HL-60 (cell line): ENCODE measurements around the gene NLRC5.

Experiments
- DNase-seq, 2 experiments: peaks; one replicate each; pipeline ENCODE4 v3.0.0-alpha.2; 2010 to 2020; ENCODE audit warnings: low read depth in 1 of 2, low spot score in 1 of 2
- H3K27ac ChIP-seq: fragments of 250-450 bp; sonication (Bioruptor Pico); replicated peaks from 2 replicates; pipeline ENCODE4 v1.5.1; 2020; ENCODE audit warnings: mild to moderate bottlenecking, moderate library complexity
- H3K27me3 ChIP-seq: fragments of 250-450 bp; sonication (Bioruptor Pico); 2 replicates; pipeline ENCODE4 v1.5.1; 2021; ENCODE audit warnings: mild to moderate bottlenecking, moderate library complexity; ENCODE audit not compliant: insufficient read depth, poor library complexity, severe bottlenecking
- H3K4me3 ChIP-seq: replicated peaks from 2 replicates; pipeline ENCODE4 v1.5.1; 2011; ENCODE audit warnings: mild to moderate bottlenecking, control low read depth, low read length; ENCODE audit not compliant: insufficient read depth
- GABPA ChIP-seq: IDR thresholded peaks from 2 replicates; pipeline ENCODE4 v1.6.1; 2012; ENCODE audit warnings: low read depth
- POLR2AphosphoS5 ChIP-seq: IDR thresholded peaks from 2 replicates; pipeline ENCODE4 v1.6.1; 2012; ENCODE audit warnings: low read depth
- SPI1 ChIP-seq: IDR thresholded peaks from 2 replicates; pipeline ENCODE4 v1.6.1; 2012; ENCODE audit warnings: low read depth, mild to moderate bottlenecking, borderline replicate concordance
- TF ChIP-seq, protein P1 (sequence below): IDR thresholded peaks from one replicate; pipeline ENCODE4 v1.5.1; 2011; ENCODE audit warnings: low read length, control low read depth, inconsistent platforms; ENCODE audit not compliant: insufficient read depth
- TF ChIP-seq, protein P2 (sequence below): IDR thresholded peaks from 2 replicates; pipeline ENCODE4 v1.6.1; 2012; ENCODE audit warnings: low read depth; ENCODE audit not compliant: insufficient replicate concordance

NLRC5 gene

DNA sequence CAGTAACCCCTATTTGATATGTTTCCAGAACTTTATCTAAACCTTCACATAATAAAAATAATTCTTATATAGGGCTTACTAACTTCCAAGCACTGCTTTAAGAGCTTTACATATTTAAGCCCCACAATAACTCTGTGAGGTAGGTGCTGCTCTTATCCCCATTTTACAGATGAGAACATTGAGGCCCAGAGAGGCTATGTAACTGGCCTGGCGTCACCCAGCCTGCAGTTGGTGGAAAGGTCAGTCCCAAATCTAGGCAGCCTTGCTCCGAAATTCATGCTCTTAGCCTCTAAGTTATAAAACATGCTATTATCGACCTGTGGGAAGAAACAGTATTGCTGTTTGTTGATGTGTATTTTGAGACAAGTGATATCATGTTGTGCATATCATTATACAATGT lies 9.0 kb downstream of the NLRC5 start:
- H3K4me3 ChIP-seq, result no peak overlapping the region
- TF ChIP-seq, protein P1, sequence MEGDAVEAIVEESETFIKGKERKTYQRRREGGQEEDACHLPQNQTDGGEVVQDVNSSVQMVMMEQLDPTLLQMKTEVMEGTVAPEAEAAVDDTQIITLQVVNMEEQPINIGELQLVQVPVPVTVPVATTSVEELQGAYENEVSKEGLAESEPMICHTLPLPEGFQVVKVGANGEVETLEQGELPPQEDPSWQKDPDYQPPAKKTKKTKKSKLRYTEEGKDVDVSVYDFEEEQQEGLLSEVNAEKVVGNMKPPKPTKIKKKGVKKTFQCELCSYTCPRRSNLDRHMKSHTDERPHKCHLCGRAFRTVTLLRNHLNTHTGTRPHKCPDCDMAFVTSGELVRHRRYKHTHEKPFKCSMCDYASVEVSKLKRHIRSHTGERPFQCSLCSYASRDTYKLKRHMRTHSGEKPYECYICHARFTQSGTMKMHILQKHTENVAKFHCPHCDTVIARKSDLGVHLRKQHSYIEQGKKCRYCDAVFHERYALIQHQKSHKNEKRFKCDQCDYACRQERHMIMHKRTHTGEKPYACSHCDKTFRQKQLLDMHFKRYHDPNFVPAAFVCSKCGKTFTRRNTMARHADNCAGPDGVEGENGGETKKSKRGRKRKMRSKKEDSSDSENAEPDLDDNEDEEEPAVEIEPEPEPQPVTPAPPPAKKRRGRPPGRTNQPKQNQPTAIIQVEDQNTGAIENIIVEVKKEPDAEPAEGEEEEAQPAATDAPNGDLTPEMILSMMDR, result no peak
- TF ChIP-seq SPI1 (no peak), GABPA (no peak), POLR2AphosphoS5 (no peak)
- TF ChIP-seq, protein P2, sequence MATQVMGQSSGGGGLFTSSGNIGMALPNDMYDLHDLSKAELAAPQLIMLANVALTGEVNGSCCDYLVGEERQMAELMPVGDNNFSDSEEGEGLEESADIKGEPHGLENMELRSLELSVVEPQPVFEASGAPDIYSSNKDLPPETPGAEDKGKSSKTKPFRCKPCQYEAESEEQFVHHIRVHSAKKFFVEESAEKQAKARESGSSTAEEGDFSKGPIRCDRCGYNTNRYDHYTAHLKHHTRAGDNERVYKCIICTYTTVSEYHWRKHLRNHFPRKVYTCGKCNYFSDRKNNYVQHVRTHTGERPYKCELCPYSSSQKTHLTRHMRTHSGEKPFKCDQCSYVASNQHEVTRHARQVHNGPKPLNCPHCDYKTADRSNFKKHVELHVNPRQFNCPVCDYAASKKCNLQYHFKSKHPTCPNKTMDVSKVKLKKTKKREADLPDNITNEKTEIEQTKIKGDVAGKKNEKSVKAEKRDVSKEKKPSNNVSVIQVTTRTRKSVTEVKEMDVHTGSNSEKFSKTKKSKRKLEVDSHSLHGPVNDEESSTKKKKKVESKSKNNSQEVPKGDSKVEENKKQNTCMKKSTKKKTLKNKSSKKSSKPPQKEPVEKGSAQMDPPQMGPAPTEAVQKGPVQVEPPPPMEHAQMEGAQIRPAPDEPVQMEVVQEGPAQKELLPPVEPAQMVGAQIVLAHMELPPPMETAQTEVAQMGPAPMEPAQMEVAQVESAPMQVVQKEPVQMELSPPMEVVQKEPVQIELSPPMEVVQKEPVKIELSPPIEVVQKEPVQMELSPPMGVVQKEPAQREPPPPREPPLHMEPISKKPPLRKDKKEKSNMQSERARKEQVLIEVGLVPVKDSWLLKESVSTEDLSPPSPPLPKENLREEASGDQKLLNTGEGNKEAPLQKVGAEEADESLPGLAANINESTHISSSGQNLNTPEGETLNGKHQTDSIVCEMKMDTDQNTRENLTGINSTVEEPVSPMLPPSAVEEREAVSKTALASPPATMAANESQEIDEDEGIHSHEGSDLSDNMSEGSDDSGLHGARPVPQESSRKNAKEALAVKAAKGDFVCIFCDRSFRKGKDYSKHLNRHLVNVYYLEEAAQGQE, result no peak
- H3K27ac ChIP-seq, result no peak overlapping the region
- DNase-seq, result no peak
- H3K27me3 ChIP-seq, result no peaks in the 10 kb centered on the region

DNA sequence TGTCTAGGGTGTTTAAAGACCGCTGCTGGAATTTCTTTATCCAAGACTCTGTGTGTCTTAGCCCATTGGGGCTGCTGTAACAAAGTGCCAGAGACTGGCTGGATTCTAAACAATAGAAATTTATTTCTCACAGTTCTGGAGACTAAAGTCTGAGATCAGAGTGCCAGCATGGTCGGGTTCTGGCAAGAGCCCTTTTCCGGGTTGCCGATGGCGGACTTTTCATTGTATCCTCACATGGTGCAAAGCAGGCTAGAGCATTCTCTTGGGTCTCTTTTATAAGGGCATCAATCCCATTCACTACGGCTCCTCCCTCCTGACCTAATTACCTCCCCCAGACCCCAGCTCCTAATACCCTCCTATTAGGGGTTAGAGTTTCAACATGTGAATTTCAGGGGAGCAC lies 9.5 kb downstream of the NLRC5 start:
- no peak for DNase-seq
- TF ChIP-seq, protein P1, result no peak
- TF ChIP-seq GABPA (no peak), SPI1 (no peak)
- TF ChIP-seq, protein P2, result no peak
- no peak overlapping the region for H3K27ac ChIP-seq

DNA sequence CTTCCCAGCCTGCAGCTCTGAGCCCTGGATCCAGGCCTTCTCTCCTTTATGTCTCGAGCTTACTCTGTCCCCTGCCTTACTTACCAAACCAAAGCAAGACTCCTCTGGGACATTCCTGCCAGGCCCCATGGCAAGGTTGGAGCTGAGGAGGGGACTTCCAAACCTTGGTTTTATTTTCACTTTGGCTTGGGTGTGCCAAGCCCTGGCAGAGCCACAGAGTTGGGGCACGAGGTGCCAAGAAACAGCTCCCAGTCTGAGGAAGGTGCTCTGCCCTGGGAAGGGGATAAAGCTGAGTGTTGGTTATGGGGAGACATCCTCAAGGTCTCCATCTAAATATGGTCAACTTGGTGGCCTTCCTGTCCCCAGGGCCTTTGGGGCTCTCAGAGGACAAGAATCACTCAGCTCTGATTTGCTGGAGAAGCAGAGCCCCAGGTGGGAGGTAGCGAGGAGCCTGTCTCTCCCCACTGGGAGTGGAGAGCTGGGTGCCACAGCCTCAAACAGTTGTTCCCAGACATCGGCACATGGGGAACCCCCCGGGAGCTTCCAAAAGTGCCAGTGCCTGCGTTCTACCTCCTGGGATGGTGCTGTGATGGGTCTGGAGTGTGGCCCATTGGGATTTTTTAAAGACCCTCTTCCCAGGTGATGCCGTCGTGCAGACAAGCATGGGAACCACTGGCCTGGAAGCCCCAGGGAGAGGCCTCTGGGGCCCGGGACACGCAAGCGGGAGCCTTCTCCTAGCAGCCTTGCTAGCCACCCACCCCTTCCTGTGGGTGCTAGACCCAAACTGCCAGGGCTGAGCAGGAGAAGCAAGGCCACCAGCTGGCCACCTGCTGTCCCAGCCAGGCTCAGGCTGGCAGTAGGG lies 10.3 kb downstream of the NLRC5 start:
- no peak for DNase-seq
- no peak overlapping the region for H3K4me3 ChIP-seq
- H3K27me3 ChIP-seq, result no peaks in the 10 kb centered on the region
- H3K27ac ChIP-seq, result no peak overlapping the region
- TF ChIP-seq, protein P2, result no peak
- TF ChIP-seq POLR2AphosphoS5, result no peak
- TF ChIP-seq, protein P1, result no peak
- no peak for TF ChIP-seq GABPA
- no peak for TF ChIP-seq SPI1

More for the DNA sequence above, 9.5 kb downstream of the NLRC5 start:
- Histone ChIP-seq H3K4me3 (no peak overlapping the region), H3K27me3 (no peaks in the 10 kb centered on the region)
